Measurements from ENCODE around the gene PRSS27. TPM values are rescaled to one million over a fixed set of nuclear protein-coding genes. Genes with fewer than 3 reads are reported as not detected.
"Not testable (repeated sequence)": the region's sequence is repeated elsewhere in the genome, so short reads cannot be mapped to it uniquely, and the experiment has no call there.

The PRSS27 gene
- total RNA-seq, 2 donors from 2014 or later = 2.2 to 2.9 TPM

DNA sequence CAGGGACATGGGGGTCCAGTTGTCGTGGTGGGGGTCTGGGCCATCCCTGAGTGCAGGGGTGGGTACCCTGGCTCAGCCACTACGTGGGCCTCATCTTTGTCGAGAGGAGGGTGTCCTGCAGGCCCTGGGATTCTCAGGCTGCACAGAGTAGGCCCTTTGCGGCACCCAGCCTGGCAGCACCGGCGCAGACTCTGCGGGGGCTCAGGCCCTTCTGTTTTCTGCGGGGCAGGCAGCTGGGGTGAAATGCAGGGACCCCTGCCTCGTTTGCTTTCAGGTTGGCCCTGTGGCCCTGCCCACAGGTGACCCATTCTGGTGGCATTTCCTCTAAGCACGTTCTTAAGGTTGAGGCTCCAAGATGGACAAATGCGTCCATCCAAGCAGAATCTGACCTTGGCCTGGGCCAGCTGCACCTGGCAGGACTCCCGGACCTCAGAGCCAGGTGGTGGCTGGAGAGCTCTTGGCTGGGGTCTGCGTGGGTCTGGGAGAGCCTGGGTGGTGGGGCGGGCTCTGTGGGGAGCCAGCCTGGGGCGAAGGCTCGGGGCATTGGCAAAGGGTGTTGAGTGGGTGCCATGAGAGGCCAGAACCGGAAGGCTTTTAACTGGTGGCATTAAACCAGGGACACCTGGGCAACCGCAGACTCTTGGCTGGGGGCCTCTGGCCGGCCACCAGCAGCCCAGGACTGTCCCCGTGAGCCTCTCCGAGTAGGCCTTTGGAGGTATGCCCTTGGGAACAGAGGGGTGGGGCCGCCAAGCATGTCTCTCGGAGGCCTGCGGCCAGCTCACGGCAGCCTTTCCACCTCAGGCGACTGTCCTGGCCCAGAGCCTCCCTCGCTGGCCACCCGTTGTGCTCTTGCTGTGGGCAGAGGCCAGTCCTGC, 16.9 kb downstream of the PRSS27 start:
- Mint-ChIP-seq H3K4me1 (no peaks in the 10 kb centered on the region), H3K9me3 (no peaks in the 10 kb centered on the region), H3K27me3 (no peaks in the 10 kb centered on the region), H3K4me3 (no peak overlapping the region), H3K27ac (no peak overlapping the region), H3K36me3 (ENCODE audit: low read depth) (peaks cover 89% of the 10 kb centered on the region)
- no peak for ATAC-seq (replicated peaks)

DNA sequence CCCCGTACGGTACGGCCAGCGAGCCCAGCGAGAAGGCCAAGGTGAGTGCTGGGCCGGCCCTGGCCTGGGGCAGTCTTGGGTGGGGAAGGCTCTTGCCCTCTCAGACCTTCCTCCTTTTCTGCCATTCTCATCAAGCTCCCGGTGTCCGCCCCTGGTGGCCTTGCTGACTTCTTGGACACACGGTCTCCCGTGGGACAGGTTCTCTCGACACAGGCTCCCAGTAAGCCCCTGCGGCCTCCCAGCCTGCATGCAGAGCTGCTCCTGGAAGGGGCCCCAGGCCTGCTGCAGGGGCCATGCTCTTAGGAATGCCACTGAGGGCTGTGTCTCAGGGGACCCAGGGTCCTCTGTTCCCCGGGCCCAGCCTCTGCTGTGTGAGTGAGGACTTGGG, 17.6 kb downstream of the PRSS27 start:
- Mint-ChIP-seq H3K27me3 (no peaks in the 10 kb centered on the region), H3K4me1 (no peaks in the 10 kb centered on the region), H3K4me3 (no peak overlapping the region)

DNA sequence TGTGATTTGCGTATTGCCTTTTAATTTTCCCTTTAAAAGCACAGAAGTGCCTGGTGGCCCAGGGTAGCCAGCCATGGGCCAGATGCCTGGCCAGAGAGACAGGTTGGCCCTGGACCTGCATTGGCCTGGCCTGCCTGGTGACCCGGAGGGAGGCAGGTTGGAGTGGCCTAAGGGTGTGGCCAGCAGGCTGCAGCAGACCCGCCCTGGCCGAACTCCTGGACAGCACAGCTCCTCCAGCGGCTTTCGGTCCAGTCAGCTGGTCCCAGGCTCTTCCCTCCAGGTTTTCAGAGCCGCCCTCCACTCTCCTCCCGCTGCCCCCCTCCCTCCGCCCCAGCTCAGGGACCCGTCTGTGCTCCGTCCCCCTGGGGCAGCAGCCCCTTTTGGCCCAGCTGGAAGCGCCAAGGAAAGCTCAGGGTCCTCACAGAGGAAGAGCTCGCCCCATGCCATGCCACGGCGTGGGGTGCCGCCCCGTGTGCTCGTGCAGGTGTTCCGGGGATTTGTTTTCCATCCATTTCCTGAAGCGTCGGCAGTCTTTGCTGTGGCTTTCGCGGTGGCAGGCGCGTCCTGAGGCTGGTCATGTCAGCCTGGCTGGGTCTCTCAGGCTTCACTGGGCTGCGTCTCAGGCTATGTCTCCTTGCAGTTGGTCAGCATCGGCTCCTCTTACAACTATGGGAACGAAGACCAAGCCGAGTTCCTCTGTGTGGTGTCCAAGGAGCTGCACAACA, 18.1 kb downstream of the PRSS27 start:
- Mint-ChIP-seq H3K27ac (no peak overlapping the region), H3K4me3 (no peak overlapping the region), H3K27me3 (no peaks in the 10 kb centered on the region), H3K4me1 (peaks cover 3% of the 10 kb centered on the region), H3K9me3 (no peaks in the 10 kb centered on the region), H3K36me3 (ENCODE audit: low read depth) (peaks cover 89% of the 10 kb centered on the region)
- ATAC-seq (replicated peaks) = no peak

More for the DNA sequence above, 17.6 kb downstream of the PRSS27 start:
- H3K36me3 Mint-ChIP-seq (ENCODE audit: low read depth) = peaks cover 89% of the 10 kb centered on the region
- no peaks in the 10 kb centered on the region for H3K9me3 Mint-ChIP-seq
- ATAC-seq (replicated peaks) = no peak
- no peak overlapping the region for H3K27ac Mint-ChIP-seq

DNA sequence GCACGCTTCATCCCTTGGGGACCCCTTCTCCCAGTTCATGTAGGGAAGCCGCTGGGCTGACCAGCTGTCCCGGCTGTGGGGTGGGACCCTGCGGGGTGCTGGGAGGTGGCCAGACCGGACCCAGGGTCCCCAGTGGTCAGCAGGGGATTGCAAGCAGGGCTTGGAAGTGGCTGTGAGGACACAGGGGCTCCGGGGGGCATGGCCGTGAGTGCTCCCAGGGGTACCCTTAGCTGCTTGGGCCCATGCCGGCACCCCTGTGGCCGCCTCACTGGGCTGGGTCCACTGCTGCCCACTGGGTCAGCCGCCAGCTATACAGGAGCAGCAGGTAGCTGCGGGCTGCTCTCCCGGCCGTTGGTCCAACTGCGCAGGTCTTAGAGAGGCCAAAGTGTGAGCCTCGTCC, 18.8 kb downstream of the PRSS27 start:
- ATAC-seq (replicated peaks) = no peak
- H3K27ac Mint-ChIP-seq = no peak overlapping the region
- no peaks in the 10 kb centered on the region for H3K9me3 Mint-ChIP-seq
- peaks cover 5% of the 10 kb centered on the region for H3K4me1 Mint-ChIP-seq
- H3K4me3 Mint-ChIP-seq = no peak overlapping the region
- no peaks in the 10 kb centered on the region for H3K27me3 Mint-ChIP-seq
- peaks cover 90% of the 10 kb centered on the region for H3K36me3 Mint-ChIP-seq (ENCODE audit: low read depth)

DNA sequence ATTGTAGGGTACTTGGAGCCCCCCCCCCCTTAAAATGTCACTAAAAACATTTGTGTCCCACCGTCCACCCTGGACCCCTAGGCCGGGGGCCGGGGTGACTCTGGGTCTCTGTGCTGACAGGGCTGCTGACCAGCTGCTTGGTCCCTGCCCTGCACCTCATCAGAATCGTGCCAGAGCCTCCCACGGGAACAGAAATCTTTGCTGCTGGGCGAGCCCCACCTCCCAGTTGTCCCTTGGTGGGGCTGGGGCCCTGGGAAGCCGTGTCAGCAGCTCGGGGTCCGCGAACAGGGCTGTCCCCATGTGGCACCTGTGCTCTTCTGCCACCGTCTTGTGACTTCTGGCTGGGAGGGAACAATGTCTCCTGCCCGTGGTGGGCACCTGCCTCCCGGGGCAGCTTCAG, 19.2 kb downstream of the PRSS27 start:
- no peak overlapping the region for H3K27ac Mint-ChIP-seq
- no peak for ATAC-seq (replicated peaks)
- no peak overlapping the region for H3K4me3 Mint-ChIP-seq
- H3K9me3 Mint-ChIP-seq = no peaks in the 10 kb centered on the region
- peaks cover 5% of the 10 kb centered on the region for H3K4me1 Mint-ChIP-seq
- peaks cover 85% of the 10 kb centered on the region for H3K36me3 Mint-ChIP-seq (ENCODE audit: low read depth)
- no peaks in the 10 kb centered on the region for H3K27me3 Mint-ChIP-seq

DNA sequence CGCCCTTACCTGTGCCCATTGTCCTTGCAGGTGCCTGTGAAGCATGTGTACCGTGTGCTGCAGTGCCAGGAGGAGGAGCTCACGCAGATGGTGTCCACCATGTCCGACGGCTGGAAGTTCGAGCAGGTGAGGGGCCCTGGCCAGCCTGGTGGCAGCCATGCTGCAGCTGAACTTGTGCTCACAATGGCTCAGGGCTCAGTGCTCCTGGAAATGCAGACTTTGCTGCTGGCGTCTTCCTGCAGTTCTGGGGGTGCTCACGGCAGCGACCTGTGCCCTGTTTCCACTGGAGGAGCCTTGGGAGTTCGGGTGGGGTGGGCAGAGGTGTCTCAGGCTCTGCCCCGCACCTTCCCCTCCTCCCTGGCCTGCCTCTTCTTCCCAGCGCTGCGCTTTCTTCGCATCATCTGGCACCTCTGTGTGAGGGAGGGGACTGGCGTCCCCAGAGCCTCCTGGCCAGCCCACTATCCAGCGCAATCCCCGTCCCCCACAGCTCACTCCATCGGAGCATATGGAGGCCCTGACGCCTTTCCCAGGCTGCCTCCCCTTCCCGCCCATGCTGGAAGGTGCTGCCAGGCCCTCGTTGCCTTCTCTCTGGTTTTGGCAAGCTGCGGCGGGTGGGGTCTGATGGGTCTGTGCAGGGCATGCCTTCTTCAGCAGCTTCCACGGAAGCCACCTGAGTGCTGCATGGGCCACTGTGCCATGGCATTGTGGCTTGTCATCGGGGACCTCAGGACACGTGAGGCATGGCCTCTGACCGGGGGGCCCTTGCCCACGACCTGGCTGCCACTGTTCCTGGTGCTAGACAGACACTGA, 20.0 kb downstream of the PRSS27 start:
- no peak overlapping the region for H3K4me3 Mint-ChIP-seq
- ATAC-seq (replicated peaks) = no peak
- peaks cover 79% of the 10 kb centered on the region for H3K36me3 Mint-ChIP-seq (ENCODE audit: low read depth)
- no peaks in the 10 kb centered on the region for H3K9me3 Mint-ChIP-seq
- H3K27me3 Mint-ChIP-seq = no peaks in the 10 kb centered on the region
- peaks cover 5% of the 10 kb centered on the region for H3K4me1 Mint-ChIP-seq
- no peak overlapping the region for H3K27ac Mint-ChIP-seq

DNA sequence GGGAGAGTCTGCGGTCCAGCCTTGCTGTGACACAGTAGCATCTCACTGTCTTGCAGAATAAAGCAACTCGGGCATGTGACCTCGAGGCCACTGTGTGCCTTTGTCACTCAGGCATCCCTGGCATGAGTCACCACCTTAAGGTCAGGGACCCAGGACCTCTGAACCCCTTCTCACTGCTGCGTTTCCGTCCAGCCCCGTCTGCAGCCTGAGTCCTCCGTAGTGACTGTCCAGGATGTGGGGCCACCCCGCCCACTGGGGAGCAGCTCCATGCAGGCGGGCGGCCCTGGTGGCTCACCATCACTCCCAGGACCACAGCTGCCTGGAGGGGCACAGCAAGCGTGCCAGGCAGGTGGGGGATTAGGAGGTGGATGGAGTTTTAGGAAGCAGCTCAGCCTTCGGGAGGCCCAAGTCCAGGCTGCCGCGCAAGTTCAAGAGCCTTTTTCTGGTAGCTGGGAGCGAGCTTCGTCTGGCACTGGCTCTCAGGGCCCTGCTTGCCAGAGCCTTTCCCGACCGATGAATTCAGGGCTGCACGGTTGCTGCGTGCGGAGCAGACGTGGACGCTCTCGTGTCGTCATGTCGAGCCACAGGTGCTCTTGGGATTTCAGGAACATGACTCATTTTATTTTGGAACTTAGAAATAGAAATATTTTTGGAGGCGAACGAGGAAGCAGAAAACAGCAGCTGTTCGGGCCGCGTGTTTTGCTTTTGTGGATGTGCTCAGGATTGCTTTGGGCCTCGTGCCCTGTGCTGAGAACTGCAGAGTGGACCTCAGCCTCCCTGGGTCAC, 20.9 kb downstream of the PRSS27 start:
- Mint-ChIP-seq H3K9me3 (no peaks in the 10 kb centered on the region), H3K36me3 (ENCODE audit: low read depth) (peaks cover 73% of the 10 kb centered on the region), H3K4me1 (peaks cover 5% of the 10 kb centered on the region), H3K4me3 (no peak overlapping the region), H3K27me3 (no peaks in the 10 kb centered on the region), H3K27ac (no peak overlapping the region)
- ATAC-seq (replicated peaks) = no peak

DNA sequence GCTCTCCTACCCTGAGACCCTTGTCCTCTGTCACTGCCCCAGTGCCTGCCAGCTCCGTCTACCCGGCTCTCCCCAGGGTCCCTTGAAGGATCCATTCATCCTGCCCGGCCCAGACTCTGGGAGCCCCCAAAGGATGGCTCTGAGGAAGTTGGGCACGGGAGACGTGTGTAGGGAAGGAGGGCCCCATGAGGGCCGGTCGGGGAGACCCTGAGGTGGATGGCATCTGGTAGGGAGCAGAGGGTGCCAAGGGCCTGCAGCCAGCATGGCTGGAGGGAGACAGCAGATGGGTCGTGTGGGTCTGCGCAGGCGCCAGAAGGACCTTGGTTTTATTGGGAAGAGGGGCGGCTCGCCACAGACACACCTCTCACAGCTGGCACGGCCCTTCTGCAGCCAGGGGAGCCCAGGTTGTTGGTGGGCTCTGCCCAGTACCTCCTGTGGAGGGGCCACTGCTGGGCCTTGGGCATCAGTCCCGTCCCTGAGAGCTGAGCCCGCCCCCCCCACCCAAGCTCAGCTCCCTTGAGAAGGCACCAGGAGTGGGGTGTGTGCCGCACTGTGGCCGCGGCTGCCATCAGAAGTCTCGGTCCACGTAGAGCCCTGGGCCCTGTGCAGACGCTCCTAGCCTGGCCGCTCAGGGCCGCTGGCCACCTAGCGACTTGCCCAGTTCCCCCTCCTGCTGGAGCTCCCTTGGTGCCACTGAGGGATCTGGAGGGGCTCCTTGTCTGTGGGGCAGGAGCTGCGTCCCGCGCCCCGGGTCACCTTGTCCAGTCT, 21.7 kb downstream of the PRSS27 start:
- Mint-ChIP-seq H3K27me3 (no peaks in the 10 kb centered on the region), H3K4me3 (no peak overlapping the region), H3K27ac (no peak overlapping the region), H3K4me1 (peaks cover 9% of the 10 kb centered on the region), H3K36me3 (ENCODE audit: low read depth) (peaks cover 71% of the 10 kb centered on the region), H3K9me3 (no peaks in the 10 kb centered on the region)
- no peak for ATAC-seq (replicated peaks)

DNA sequence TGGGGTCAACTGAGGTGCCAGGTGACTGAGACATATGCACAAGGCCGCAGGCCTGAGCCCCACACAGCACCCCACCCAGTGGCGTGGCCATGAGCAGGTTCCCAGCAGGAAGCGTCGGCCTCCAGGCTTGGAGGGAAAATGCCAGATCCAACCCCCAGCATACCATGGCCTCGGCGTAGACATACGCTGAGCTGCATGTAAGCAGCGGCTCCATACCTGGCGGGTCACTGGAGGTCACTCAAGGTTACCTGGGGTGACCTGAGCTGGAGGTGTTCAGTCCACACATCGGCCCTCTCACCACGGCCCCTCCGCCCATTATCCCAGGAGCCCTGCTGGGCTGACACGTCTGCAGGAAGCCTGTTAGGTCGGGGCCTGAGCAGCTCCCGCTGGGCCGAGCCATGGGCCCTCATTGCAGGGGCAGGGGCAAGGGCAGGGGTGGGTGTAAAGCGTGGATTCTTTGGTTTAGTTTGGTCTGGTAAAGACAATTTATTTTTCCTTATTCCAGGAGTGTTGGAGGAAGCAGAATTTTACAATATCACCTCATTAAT, 22.5 kb downstream of the PRSS27 start:
- H3K27me3 Mint-ChIP-seq = no peaks in the 10 kb centered on the region
- H3K4me3 Mint-ChIP-seq = no peak overlapping the region
- H3K4me1 Mint-ChIP-seq = peaks cover 9% of the 10 kb centered on the region
- ATAC-seq (replicated peaks) = no peak
- no peak overlapping the region for H3K27ac Mint-ChIP-seq
- peaks cover 68% of the 10 kb centered on the region for H3K36me3 Mint-ChIP-seq (ENCODE audit: low read depth)
- H3K9me3 Mint-ChIP-seq = no peaks in the 10 kb centered on the region

DNA sequence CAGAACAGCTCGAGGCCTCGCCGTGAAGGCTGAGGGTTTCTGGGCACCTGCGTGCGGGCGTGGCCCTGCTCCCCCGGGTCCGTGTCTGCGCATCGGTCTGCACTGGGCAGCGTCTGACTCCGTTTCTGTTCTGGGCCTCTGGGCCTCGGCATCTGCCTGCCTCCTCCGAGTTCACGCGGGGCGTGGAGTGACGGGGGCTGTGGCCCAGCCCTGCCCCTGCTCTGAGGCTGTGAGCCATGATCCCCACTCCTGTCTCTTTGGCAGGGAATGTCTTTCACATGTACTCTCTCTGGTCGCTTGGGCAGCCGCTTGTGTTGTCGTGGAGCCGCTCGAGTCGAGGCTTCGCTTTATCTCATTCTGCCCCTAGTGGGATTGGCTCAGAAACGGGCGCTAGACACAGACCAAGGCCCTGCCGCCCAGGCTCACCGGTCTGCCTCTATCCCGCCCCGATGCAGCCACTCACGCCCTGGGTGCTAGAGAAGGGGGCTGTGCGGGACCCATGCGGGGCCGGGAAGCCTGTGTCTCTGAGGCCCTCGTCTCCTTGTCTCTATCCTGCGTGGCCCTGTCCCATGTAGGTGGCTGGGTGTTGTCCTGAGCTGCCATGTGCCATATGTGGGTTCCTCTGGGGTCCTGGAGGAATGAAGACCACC, 23.3 kb downstream of the PRSS27 start:
- H3K27me3 Mint-ChIP-seq; H3K4me3 Mint-ChIP-seq; H3K4me1 Mint-ChIP-seq; ATAC-seq (replicated peaks); H3K27ac Mint-ChIP-seq; H3K9me3 Mint-ChIP-seq: not testable (repeated sequence)
- H3K36me3 Mint-ChIP-seq (ENCODE audit: low read depth) = peaks cover 60% of the 10 kb centered on the region

DNA sequence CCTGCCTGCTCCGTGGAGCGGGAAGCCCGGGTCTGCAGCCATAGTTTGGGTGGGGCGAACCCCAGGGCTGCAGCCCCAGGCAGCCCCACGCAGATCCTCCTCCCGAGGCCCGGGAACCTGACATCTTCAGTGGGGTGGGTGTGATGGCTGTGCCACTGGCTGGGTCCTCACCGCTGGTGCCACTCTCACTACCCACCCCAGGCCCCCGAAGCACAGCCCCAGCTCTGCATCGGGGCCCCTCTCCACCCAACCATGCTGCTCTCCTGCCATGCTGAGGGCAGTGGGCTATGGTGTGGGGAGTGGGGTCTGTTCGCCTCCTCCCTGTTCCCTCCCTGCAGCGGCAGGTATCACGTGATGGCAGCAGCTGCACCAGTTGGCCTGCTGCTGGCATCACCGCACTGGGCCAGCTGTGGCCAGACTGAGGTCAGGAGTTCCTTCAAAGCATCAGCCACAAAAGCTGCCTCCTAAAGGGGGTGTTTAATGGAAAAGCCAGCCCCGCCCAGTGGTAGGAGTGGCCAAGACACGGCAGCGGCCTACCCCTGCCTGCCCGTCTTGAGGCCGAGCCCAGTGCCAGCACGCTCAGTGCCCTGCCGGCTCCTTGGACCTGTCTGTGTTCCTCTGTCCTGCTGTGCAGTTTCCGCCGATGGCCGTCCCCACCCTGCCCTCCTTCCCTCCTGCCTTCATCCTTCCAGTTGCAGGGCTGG, 26.9 kb downstream of the PRSS27 start:
- Mint-ChIP-seq H3K36me3 (ENCODE audit: low read depth) (peaks cover 51% of the 10 kb centered on the region), H3K4me1 (peaks cover 18% of the 10 kb centered on the region), H3K27me3 (no peaks in the 10 kb centered on the region), H3K9me3 (no peaks in the 10 kb centered on the region), H3K4me3 (no peak overlapping the region), H3K27ac (no peak overlapping the region)
- no peak for ATAC-seq (replicated peaks)

DNA sequence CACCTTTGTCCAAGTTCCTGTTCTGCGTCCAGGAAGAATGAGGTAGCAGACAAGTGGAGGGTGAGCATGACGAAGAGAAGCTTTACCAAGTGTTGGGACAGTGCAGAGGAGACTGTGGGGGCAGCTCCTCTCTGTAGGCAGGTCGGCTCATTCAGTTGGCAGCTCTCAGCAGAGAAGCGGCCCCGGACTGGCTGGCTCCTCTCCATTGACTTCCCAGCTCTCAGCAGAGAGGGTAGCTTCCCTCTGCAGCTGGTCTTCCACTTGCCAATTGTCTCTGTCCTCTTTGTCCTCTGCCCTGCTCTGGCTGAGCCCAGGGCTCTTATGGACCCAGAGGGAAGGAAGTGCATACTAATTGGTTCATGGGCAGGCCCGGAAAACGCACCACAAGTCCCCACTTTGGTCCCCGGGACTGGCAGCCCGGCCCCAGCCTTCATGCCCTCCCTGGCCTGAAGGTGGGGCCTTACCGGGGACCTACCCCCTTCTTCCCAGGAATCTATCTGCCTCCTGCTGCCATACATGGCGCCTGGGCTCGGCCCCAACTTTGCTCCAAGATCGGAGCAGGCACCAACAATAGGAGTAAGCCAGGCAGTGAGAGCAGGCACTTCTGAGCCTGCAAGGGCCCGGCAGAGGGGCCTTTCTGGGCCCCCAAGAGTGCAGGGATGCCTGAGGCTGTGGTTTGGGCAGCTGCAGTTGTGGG, 27.6 kb downstream of the PRSS27 start:
- no peak overlapping the region for H3K27ac Mint-ChIP-seq
- no peaks in the 10 kb centered on the region for H3K27me3 Mint-ChIP-seq
- H3K4me3 Mint-ChIP-seq = no peak overlapping the region
- no peak for ATAC-seq (replicated peaks)
- peaks cover 18% of the 10 kb centered on the region for H3K4me1 Mint-ChIP-seq
- H3K9me3 Mint-ChIP-seq = no peaks in the 10 kb centered on the region
- H3K36me3 Mint-ChIP-seq (ENCODE audit: low read depth) = peaks cover 51% of the 10 kb centered on the region

All from activated T-helper 17 cell treated with anti-CD3 and anti-CD28 coated beads, Interleukin-2, amount 50 U/mL, for 72 hours (primary cell).